CD4-positive, alpha-beta T cell (primary cell): ENCODE results near the gene DNPEP. TPM values are rescaled to one million over a fixed set of nuclear protein-coding genes. Genes with fewer than 3 reads are reported as not detected.
A peak's percentile ranks its signal among the peaks of the same experiment; 100 is the strongest.

ENCODE experiments used
- ATAC-seq: fragments of 200-7000 bp; cut with Tn5 transposase; one replicate; pipeline ENCODE4 v1.10.0; 2022; ENCODE audit warnings: mild to moderate bottlenecking; ENCODE audit not compliant: poor library complexity
- CTCF ChIA-PET: fragments of 350-600 bp; sonication (Branson Sonifier 250); formaldehyde crosslinking; loops from one replicate; lab custom pipeline; 2021; ENCODE audit warnings: antibody characterized with exemption, inconsistent platforms; lab: Charles Lee
- POLR2A ChIA-PET: fragments of 350-600 bp; sonication (Branson Sonifier 250); formaldehyde crosslinking; loops from one replicate; lab custom pipeline; 2021; ENCODE audit warnings: antibody characterized with exemption, inconsistent platforms; lab: Charles Lee
- DNase-seq, 14 experiments: peaks; one replicate each; pipeline ENCODE4 v3.0.0-alpha.2; 2013 to 2020; ENCODE audit warnings: mixed read lengths in 2 of 14
- H3K27ac ChIP-seq, 2 donors: one replicate each; pipeline versions ENCODE4 v1.5.1 to v1.7.0; 2013; ENCODE audit warnings: low read length in 2 of 2, low read depth in 1 of 2, mild to moderate bottlenecking in 1 of 2
- H3K27me3 ChIP-seq, 2 experiments: 1 replicate in 1 of 2; 2 replicates in 1 of 2; pipeline versions ENCODE4 v1.6.1 to v1.7.0; 2013; ENCODE audit warnings: low read length in 2 of 2, control low read depth in 1 of 2, mild to moderate bottlenecking in 1 of 2, moderate library complexity in 1 of 2; ENCODE audit not compliant: insufficient read depth in 2 of 2, control insufficient read depth in 1 of 2
- H3K36me3 ChIP-seq: one replicate; pipeline ENCODE4 v1.6.1; 2013; ENCODE audit warnings: low read length, control low read depth; ENCODE audit not compliant: insufficient read depth
- H3K4me1 ChIP-seq: one replicate; pipeline ENCODE4 v1.6.1; 2013; ENCODE audit warnings: low read length, control low read depth; ENCODE audit not compliant: insufficient read depth
- H3K4me3 ChIP-seq: one replicate; pipeline ENCODE4 v1.5.1; 2013; ENCODE audit warnings: mild to moderate bottlenecking, low read length, moderate library complexity
- H3K9me3 ChIP-seq, 2 experiments: 1 replicate in 1 of 2; 2 replicates in 1 of 2; pipeline versions ENCODE4 v1.6.1 to v1.7.0; 2013; ENCODE audit warnings: low read length in 2 of 2, mild to moderate bottlenecking in 2 of 2, control low read depth in 1 of 2, moderate library complexity in 1 of 2; ENCODE audit not compliant: control insufficient read depth in 1 of 2, insufficient read depth in 1 of 2
- H3K27ac Mint-ChIP-seq: one replicate; pipeline ENCODE4 v1.8.0; 2020; ENCODE audit warnings: mixed read lengths
- H3K27me3 Mint-ChIP-seq: one replicate; pipeline ENCODE4 v1.8.0; 2021; ENCODE audit warnings: mixed read lengths
- H3K36me3 Mint-ChIP-seq: one replicate; pipeline ENCODE4 v1.8.0; 2021; ENCODE audit warnings: low read depth, mixed read lengths
- H3K4me1 Mint-ChIP-seq: one replicate; pipeline ENCODE4 v1.8.0; 2021; ENCODE audit warnings: low read depth, mixed read lengths
- H3K4me3 Mint-ChIP-seq: one replicate; pipeline ENCODE4 v1.8.0; 2020; ENCODE audit warnings: mild to moderate bottlenecking, mixed read lengths
- H3K9me3 Mint-ChIP-seq: one replicate; pipeline ENCODE4 v1.8.0; 2020; ENCODE audit warnings: mixed read lengths
- CTCF ChIP-seq: fragments of 200-600 bp; IDR thresholded peaks from one replicate; pipeline ENCODE4 v1.8.0; 2022; ENCODE audit warnings: antibody characterized with exemption, mild to moderate bottlenecking
- intact Hi-C, 2 experiments: fragments of 100-400 bp; cut with DNase I in 1 of 2; cut with micrococcal nuclease in 1 of 2; formaldehyde crosslinking; loops; one replicate each; pipeline versions ENCODE4 v1.15.1 to v1.9.0; 2023 to 2025; cut with DNase I, micrococcal nuclease
- total RNA-seq, 174 experiments: library from RNA in 2 of 174; stranded (reverse) in 2 of 174; gene quantifications; one replicate each; pipeline ENCODE4 v1.2.3 and lab custom pipeline; 2021 to 2026

Gene DNPEP
- total RNA-seq, 2 experiments from 2014 or later, result 99.0 to 99.9 TPM

GRCh38 chr2:219362524-219363164, 25.1 kb downstream of the DNPEP start:
- no peak for TF ChIP-seq CTCF
- Mint-ChIP-seq H3K4me1 (no peaks in the 10 kb centered on the region), H3K36me3 (peaks cover 14% of the 10 kb centered on the region), H3K9me3 (no peaks in the 10 kb centered on the region), H3K27me3 (peaks cover 23% of the 10 kb centered on the region), H3K4me3 (no peak overlapping the region), H3K27ac (no peak overlapping the region)
- H3K36me3 ChIP-seq, result no peaks in the 10 kb centered on the region
- peaks cover 0 to 8% of the 10 kb centered on the region in 2 experiments for H3K9me3 ChIP-seq
- CTCF ChIA-PET, result no interaction called here
- H3K27me3 ChIP-seq, result peaks cover 18 to 21% of the 10 kb centered on the region in 2 experiments
- H3K4me1 ChIP-seq, result peaks cover 9% of the 10 kb centered on the region
- POLR2A ChIA-PET, result no interaction called here
- no peak overlapping the region for H3K27ac ChIP-seq
- intact Hi-C loops, result no loop called here
- DNase-seq (peak in 3 of 14 experiments; percentile 7 to 56 (median 43)), ATAC-seq (no peak)
- no peak overlapping the region for H3K4me3 ChIP-seq

GRCh38 chr2:219362072-219362471, 25.6 kb downstream of the DNPEP start:
- no peak overlapping the region for H3K4me3 Mint-ChIP-seq
- H3K9me3 Mint-ChIP-seq, result no peaks in the 10 kb centered on the region
- no peaks in the 10 kb centered on the region for H3K4me1 Mint-ChIP-seq
- peaks cover 14% of the 10 kb centered on the region for H3K36me3 Mint-ChIP-seq
- intact Hi-C loops, result no loop called here
- ChIA-PET POLR2A (no interaction called here), CTCF (no interaction called here)
- DNase-seq (no peak), ATAC-seq (no peak)
- Histone ChIP-seq H3K4me1 (peaks cover 9% of the 10 kb centered on the region), H3K27ac (no peak overlapping the region), H3K36me3 (no peaks in the 10 kb centered on the region), H3K9me3 (peaks cover 0 to 8% of the 10 kb centered on the region in 2 experiments), H3K4me3 (no peak overlapping the region), H3K27me3 (peaks cover 18 to 22% of the 10 kb centered on the region in 2 experiments)
- TF ChIP-seq CTCF, result no peak
- no peak overlapping the region for H3K27ac Mint-ChIP-seq
- H3K27me3 Mint-ChIP-seq, result peaks cover 27% of the 10 kb centered on the region

DNA sequence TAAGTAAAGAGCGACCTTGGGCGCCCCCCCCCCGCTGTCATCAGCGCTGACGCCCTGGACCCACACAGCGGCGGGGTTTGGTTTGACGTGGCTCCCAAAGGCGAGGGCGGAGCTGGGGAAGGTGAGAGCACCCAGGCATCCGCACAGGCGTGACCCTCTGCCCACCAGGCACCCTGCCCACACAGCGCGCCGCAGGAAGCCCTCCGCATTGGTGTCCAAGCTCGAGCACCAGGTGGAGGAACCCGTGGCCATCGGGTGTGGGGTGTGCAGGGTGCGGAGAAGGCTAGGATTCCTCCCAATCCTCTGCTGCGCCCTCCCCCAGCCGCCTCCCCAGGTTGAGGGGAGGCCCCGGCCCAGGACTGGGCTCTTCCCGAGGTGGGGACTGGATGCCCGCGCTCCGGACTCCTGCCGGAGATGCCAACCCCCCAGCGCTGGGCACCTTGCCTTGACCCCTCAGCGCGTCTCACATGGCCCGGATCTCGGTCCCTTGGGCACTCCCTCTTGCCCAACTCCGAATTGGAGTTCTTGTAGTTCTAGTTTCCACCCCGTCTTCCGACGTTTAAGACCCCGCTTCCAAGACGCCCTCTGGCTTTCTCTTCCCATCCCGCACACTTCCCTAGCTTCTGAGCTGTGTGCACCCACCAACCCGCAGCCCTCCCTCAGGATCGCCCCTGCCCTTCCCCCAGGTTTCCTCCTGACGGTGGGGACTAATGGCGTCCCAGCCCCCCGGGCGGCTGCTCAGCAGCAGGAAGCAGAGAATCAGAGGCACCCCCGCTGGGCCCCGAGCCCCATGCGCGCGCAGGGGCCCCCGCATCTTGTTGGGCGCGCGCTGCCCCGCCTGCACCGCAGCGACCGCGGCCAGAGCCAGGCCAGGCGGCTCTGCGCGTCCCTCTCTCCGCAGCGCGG, 29.3 kb downstream of the DNPEP start:
- H3K4me3 ChIP-seq, result no peak overlapping the region
- Mint-ChIP-seq H3K9me3 (no peaks in the 10 kb centered on the region), H3K27ac (no peak overlapping the region), H3K36me3 (peaks cover 13% of the 10 kb centered on the region), H3K4me1 (no peaks in the 10 kb centered on the region), H3K4me3 (peak overlapping the region; percentile 11), H3K27me3 (peaks cover 63% of the 10 kb centered on the region)
- no peak for DNase-seq
- no peak for ATAC-seq
- peaks cover 0 to 8% of the 10 kb centered on the region in 2 experiments for H3K9me3 ChIP-seq
- no peaks in the 10 kb centered on the region for H3K36me3 ChIP-seq
- H3K27ac ChIP-seq, result no peak overlapping the region
- peaks cover 26 to 42% of the 10 kb centered on the region in 2 experiments for H3K27me3 ChIP-seq
- TF ChIP-seq CTCF, result no peak
- ChIA-PET POLR2A (no interaction called here), CTCF (no interaction called here)
- intact Hi-C loops, result loop anchor here in 1 of 2 experiments (10.0 kb wide), 1 partner anchor 304 kb away; no protein-coding TSS in a partner anchor
- peaks cover 9% of the 10 kb centered on the region for H3K4me1 ChIP-seq
